ENCODE results near the gene GJC2. TPM values are rescaled to one million over a fixed set of nuclear protein-coding genes. Genes with fewer than 3 reads are reported as not detected.

Gene GJC2
- total RNA-seq, 1 experiment from 2014 or later = 1.2 TPM

DNA sequence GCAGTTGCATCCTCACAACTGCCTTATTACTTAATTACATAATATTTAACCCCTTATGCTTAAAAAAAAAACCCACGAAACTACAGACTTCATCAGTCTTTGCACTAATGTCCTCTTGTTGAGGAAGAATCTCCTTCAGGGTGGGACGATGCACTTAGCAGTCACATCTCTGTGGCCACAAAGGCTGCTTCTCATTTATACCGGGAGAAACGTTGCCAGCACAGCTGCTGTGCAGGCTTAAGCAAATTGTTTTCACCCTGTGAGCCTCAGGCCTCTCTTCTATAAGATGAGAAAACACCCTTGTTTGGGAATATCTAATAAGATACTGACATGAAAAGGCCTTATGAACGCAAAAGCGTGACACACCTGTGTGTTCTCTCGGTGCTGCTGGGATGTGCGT, 55.2 kb downstream of the GJC2 start:
- H3K4me1 Mint-ChIP-seq (ENCODE audit: low read depth, unreplicated experiment) = no peaks in the 10 kb centered on the region
- CTCF ChIA-PET = no interaction called here
- TF ChIP-seq, protein P1, sequence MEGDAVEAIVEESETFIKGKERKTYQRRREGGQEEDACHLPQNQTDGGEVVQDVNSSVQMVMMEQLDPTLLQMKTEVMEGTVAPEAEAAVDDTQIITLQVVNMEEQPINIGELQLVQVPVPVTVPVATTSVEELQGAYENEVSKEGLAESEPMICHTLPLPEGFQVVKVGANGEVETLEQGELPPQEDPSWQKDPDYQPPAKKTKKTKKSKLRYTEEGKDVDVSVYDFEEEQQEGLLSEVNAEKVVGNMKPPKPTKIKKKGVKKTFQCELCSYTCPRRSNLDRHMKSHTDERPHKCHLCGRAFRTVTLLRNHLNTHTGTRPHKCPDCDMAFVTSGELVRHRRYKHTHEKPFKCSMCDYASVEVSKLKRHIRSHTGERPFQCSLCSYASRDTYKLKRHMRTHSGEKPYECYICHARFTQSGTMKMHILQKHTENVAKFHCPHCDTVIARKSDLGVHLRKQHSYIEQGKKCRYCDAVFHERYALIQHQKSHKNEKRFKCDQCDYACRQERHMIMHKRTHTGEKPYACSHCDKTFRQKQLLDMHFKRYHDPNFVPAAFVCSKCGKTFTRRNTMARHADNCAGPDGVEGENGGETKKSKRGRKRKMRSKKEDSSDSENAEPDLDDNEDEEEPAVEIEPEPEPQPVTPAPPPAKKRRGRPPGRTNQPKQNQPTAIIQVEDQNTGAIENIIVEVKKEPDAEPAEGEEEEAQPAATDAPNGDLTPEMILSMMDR (IDR thresholded peaks at IDR 0.05; ENCODE audit: unreplicated experiment) = no peak
- no peak for DNase-seq
- no peaks in the 10 kb centered on the region for H3K36me3 Mint-ChIP-seq (ENCODE audit: insufficient read depth, unreplicated experiment)
- H3K9me3 Mint-ChIP-seq (ENCODE audit: low read depth, unreplicated experiment) = peaks cover 4% of the 10 kb centered on the region
- intact Hi-C loops (cut with micrococcal nuclease; ENCODE audit: unreplicated experiment) = no loop called here
- no peak overlapping the region for H3K27ac Mint-ChIP-seq (ENCODE audit: unreplicated experiment)
- no TSS peak for BruUV-seq (replicated peaks)
- H3K27me3 Mint-ChIP-seq (ENCODE audit: unreplicated experiment) = peaks cover 36% of the 10 kb centered on the region
- H3K4me3 Mint-ChIP-seq (ENCODE audit: low read depth, unreplicated experiment) = no peak overlapping the region

- no peak overlapping the region for H3K4me3 Mint-ChIP-seq (ENCODE audit: low read depth, unreplicated experiment)
- CTCF ChIA-PET = no interaction called here
- H3K27me3 Mint-ChIP-seq (ENCODE audit: unreplicated experiment) = peaks cover 36% of the 10 kb centered on the region
Observed at GRCh38 chr1:228205526-228206436, 56.1 kb downstream of the GJC2 start.

GRCh38 chr1:228206582-228207351, 57.0 kb downstream of the GJC2 start:
- H3K4me1 Mint-ChIP-seq (ENCODE audit: low read depth, unreplicated experiment) = no peaks in the 10 kb centered on the region

More at GRCh38 chr1:228205526-228206436, 56.1 kb downstream of the GJC2 start:
- BruUV-seq (replicated peaks) = no TSS peak
- Mint-ChIP-seq H3K4me1 (ENCODE audit: low read depth, unreplicated experiment) (no peaks in the 10 kb centered on the region), H3K27ac (ENCODE audit: unreplicated experiment) (no peak overlapping the region), H3K36me3 (ENCODE audit: insufficient read depth, unreplicated experiment) (no peaks in the 10 kb centered on the region), H3K9me3 (ENCODE audit: low read depth, unreplicated experiment) (peaks cover 4% of the 10 kb centered on the region)
- no peak for DNase-seq
- TF ChIP-seq, protein P1 (IDR thresholded peaks at IDR 0.05; ENCODE audit: unreplicated experiment) = no peak
- intact Hi-C loops (cut with micrococcal nuclease; ENCODE audit: unreplicated experiment) = no loop called here

GRCh38 chr1:228207381-228207810, 57.7 kb downstream of the GJC2 start:
- H3K9me3 Mint-ChIP-seq (ENCODE audit: low read depth, unreplicated experiment) = no peaks in the 10 kb centered on the region
- H3K36me3 Mint-ChIP-seq (ENCODE audit: insufficient read depth, unreplicated experiment) = peaks cover 8% of the 10 kb centered on the region
- TF ChIP-seq, protein P1 (IDR thresholded peaks at IDR 0.05; ENCODE audit: unreplicated experiment) = no peak
- H3K27ac Mint-ChIP-seq (ENCODE audit: unreplicated experiment) = no peak overlapping the region
- no peak for DNase-seq
- CTCF ChIA-PET = no interaction called here
- intact Hi-C loops (cut with micrococcal nuclease; ENCODE audit: unreplicated experiment) = no loop called here
- H3K27me3 Mint-ChIP-seq (ENCODE audit: unreplicated experiment) = peaks cover 36% of the 10 kb centered on the region
- no peaks in the 10 kb centered on the region for H3K4me1 Mint-ChIP-seq (ENCODE audit: low read depth, unreplicated experiment)
- no peak overlapping the region for H3K4me3 Mint-ChIP-seq (ENCODE audit: low read depth, unreplicated experiment)
- BruUV-seq (replicated peaks) = no TSS peak

More at GRCh38 chr1:228206582-228207351, 57.0 kb downstream of the GJC2 start:
- CTCF ChIA-PET = interaction anchor here (0.5 kb wide), 1 partner anchor 75 kb away, joined by 6 read pairs; no protein-coding TSS in a partner anchor
- Mint-ChIP-seq H3K9me3 (ENCODE audit: low read depth, unreplicated experiment) (no peaks in the 10 kb centered on the region), H3K27me3 (ENCODE audit: unreplicated experiment) (peaks cover 36% of the 10 kb centered on the region), H3K36me3 (ENCODE audit: insufficient read depth, unreplicated experiment) (peaks cover 5% of the 10 kb centered on the region), H3K4me3 (ENCODE audit: low read depth, unreplicated experiment) (no peak overlapping the region), H3K27ac (ENCODE audit: unreplicated experiment) (no peak overlapping the region)
- DNase-seq = no peak
- intact Hi-C loops (cut with micrococcal nuclease; ENCODE audit: unreplicated experiment) = no loop called here
- TF ChIP-seq, protein P1 (IDR thresholded peaks at IDR 0.05; ENCODE audit: unreplicated experiment) = no peak
- BruUV-seq (replicated peaks) = no TSS peak
